Right atrium auricular region (tissue), 2 donors: ENCODE results near the gene AOX1. TPM values are rescaled to one million over a fixed set of nuclear protein-coding genes. Genes with fewer than 3 reads are reported as not detected.
"Not testable (repeated sequence)": the region's sequence is repeated elsewhere in the genome, so short reads cannot be mapped to it uniquely, and the experiment has no call there.

Experiments used
- DNase-seq: peaks from one replicate; pipeline ENCODE4 v3.0.0-alpha.2; 2019; ENCODE audit warnings: low spot score
- H3K27ac ChIP-seq, 2 donors: fragments of 200-600 bp; sonication (generic); 1 replicate in 1 of 2; 2 replicates in 1 of 2; pipeline ENCODE4 v1.5.1; 2016 to 2019
- H3K27me3 ChIP-seq, 2 donors: fragments of 200-600 bp; sonication (generic); one replicate each; pipeline versions ENCODE4 v1.5.1 to v1.6.0; 2017 to 2019
- H3K36me3 ChIP-seq: fragments of 200-600 bp; sonication (generic); one replicate; pipeline ENCODE4 v1.5.1; 2016
- H3K4me1 ChIP-seq, 2 donors: fragments of 200-600 bp; sonication (generic); one replicate each; pipeline versions ENCODE4 v1.5.1 to v1.6.0; 2017 to 2019
- H3K4me3 ChIP-seq, 2 donors: fragments of 200-600 bp; sonication (generic); 1 replicate in 1 of 2; 2 replicates in 1 of 2; pipeline ENCODE4 v1.5.1; 2017 to 2019; ENCODE audit warnings: mild to moderate bottlenecking in 1 of 2, moderate library complexity in 1 of 2
- H3K9me3 ChIP-seq, 2 donors: fragments of 200-600 bp; sonication (generic); one replicate each; pipeline ENCODE4 v1.5.1; 2019
- CTCF ChIP-seq, 2 donors: fragments of 200-600 bp; sonication (generic); IDR thresholded peaks; one replicate each; pipeline ENCODE4 v1.5.1; 2019; ENCODE audit warnings: antibody characterized with exemption in 2 of 2
- total RNA-seq, 2 donors: library from RNA; depleted of rRNA; stranded (reverse); fragments of >200 nt; gene quantifications; one replicate each; pipeline ENCODE4 v1.1.0, GENCODE V29; 2016

AOX1 gene
- total RNA-seq, 2 donors from 2014 or later: 12.2 to 48.2 TPM

GRCh38 chr2:200635251-200635650 is 49.4 kb downstream of the AOX1 start:
- Histone ChIP-seq H3K27ac (no peak overlapping the region), H3K9me3 (peaks cover 0 to 6% of the 10 kb centered on the region in 2 donors), H3K4me3 (no peak overlapping the region), H3K27me3 (no peaks in the 10 kb centered on the region), H3K36me3 (no peaks in the 10 kb centered on the region), H3K4me1 (no peaks in the 10 kb centered on the region)
- no peak for TF ChIP-seq CTCF (IDR thresholded peaks at IDR 0.05)
- DNase-seq: no peak

- no peaks in the 10 kb centered on the region for H3K36me3 ChIP-seq
- H3K27ac ChIP-seq: no peak overlapping the region
- H3K4me3 ChIP-seq: no peak overlapping the region
- DNase-seq: no peak
- no peaks in the 10 kb centered on the region for H3K4me1 ChIP-seq
- H3K9me3 ChIP-seq: peaks cover 0 to 2% of the 10 kb centered on the region in 2 donors
- no peak for TF ChIP-seq CTCF (IDR thresholded peaks at IDR 0.05)
- no peaks in the 10 kb centered on the region for H3K27me3 ChIP-seq
Measured at GRCh38 chr2:200637901-200638300, 52.1 kb downstream of the AOX1 start.

GRCh38 chr2:200640176-200640575 is 54.4 kb downstream of the AOX1 start:
- Histone ChIP-seq H3K27me3 (no peaks in the 10 kb centered on the region), H3K4me1 (no peaks in the 10 kb centered on the region), H3K9me3 (no peaks in the 10 kb centered on the region), H3K36me3 (no peaks in the 10 kb centered on the region), H3K27ac (no peak overlapping the region), H3K4me3 (no peak overlapping the region)
- no peak for TF ChIP-seq CTCF (IDR thresholded peaks at IDR 0.05)
- DNase-seq: no peak

GRCh38 chr2:200640901-200641300 is 55.1 kb downstream of the AOX1 start:
- Histone ChIP-seq H3K27ac (no peak overlapping the region), H3K4me1 (no peaks in the 10 kb centered on the region), H3K36me3 (no peaks in the 10 kb centered on the region), H3K4me3 (no peak overlapping the region), H3K9me3 (no peaks in the 10 kb centered on the region), H3K27me3 (no peaks in the 10 kb centered on the region)
- TF ChIP-seq CTCF (IDR thresholded peaks at IDR 0.05): no peak
- no peak for DNase-seq

- H3K27ac ChIP-seq, H3K4me3 ChIP-seq, H3K27me3 ChIP-seq, H3K36me3 ChIP-seq, H3K9me3 ChIP-seq, H3K4me1 ChIP-seq, DNase-seq: not testable (repeated sequence)
Measured at GRCh38 chr2:200648518-200649281, 62.9 kb downstream of the AOX1 start.

GRCh38 chr2:200649724-200650123 is 63.9 kb downstream of the AOX1 start:
- H3K4me3 ChIP-seq: no peak overlapping the region
- DNase-seq: no peak
- no peaks in the 10 kb centered on the region for H3K36me3 ChIP-seq
- H3K27me3 ChIP-seq: no peaks in the 10 kb centered on the region
- H3K4me1 ChIP-seq: no peaks in the 10 kb centered on the region
- no peak overlapping the region for H3K27ac ChIP-seq
- no peak for TF ChIP-seq CTCF (IDR thresholded peaks at IDR 0.05)
- H3K9me3 ChIP-seq: no peaks in the 10 kb centered on the region
